Cardiac muscle cell (in vitro differentiated cells and primary cell): ENCODE results near the gene MARK4. TPM values are rescaled to one million over a fixed set of nuclear protein-coding genes. Genes with fewer than 3 reads are reported as not detected.

ENCODE experiments used
- DNase-seq, 2 donors: peaks; one replicate each; pipeline versions ENCODE4 v3.0.0 to v3.0.0-alpha.2; 2010 to 2017; ENCODE audit warnings: low read depth in 1 of 2, low spot score in 1 of 2
- H3K27ac ChIP-seq: fragments of 200-600 bp; sonication (generic); 2 replicates; pipeline ENCODE4 v1.5.1; 2016
- H3K27me3 ChIP-seq: fragments of 200-600 bp; sonication (generic); 2 replicates; pipeline ENCODE4 v1.6.0; 2016; ENCODE audit warnings: control low read depth
- H3K36me3 ChIP-seq: fragments of 200-600 bp; sonication (generic); 2 replicates; pipeline ENCODE4 v1.5.1; 2016; ENCODE audit warnings: control low read depth
- H3K4me1 ChIP-seq: fragments of 200-600 bp; sonication (generic); 2 replicates; pipeline ENCODE4 v1.8.1; 2017; ENCODE audit warnings: low read depth, mild to moderate bottlenecking, mixed run types
- H3K4me3 ChIP-seq: fragments of 200-600 bp; sonication (generic); 2 replicates; pipeline ENCODE4 v1.5.1; 2016; ENCODE audit warnings: mild to moderate bottlenecking
- H3K9me3 ChIP-seq: fragments of 200-600 bp; sonication (generic); 2 replicates; pipeline ENCODE4 v1.5.1; 2017; ENCODE audit warnings: low read depth, mild to moderate bottlenecking, control low read depth
- CTCF ChIP-seq: IDR thresholded peaks from 2 replicates; pipeline ENCODE4 v1.5.1; 2012; ENCODE audit warnings: low read depth, mild to moderate bottlenecking, low read length
- polyA plus RNA-seq: library from polyadenylated mRNA; unstranded; fragments of >200 nt; fragmentation: Nextera tagmentation; extraction: Ambion mirVana; gene quantifications from 2 replicates; pipeline ENCODE4 v1.2.1, GENCODE V29; 2016
- total RNA-seq: library from RNA; depleted of rRNA; stranded (reverse); fragments of >200 nt; gene quantifications from 2 replicates; pipeline ENCODE4 v1.2.3, GENCODE V29; 2016

The MARK4 gene
- total and polyA plus RNA-seq, 2 experiments from 2014 or later: 21.0 to 135 TPM

GRCh38 chr19:45250216-45250831 is 747 bp upstream of the MARK4 start:
- Histone ChIP-seq H3K4me3 (peak overlapping the region; percentile 100), H3K27me3 (no peaks in the 10 kb centered on the region), H3K27ac (no peak overlapping the region), H3K9me3 (no peaks in the 10 kb centered on the region), H3K36me3 (no peaks in the 10 kb centered on the region), H3K4me1 (peaks cover 2% of the 10 kb centered on the region)
- no peak for TF ChIP-seq CTCF
- DNase-seq: no peak

- peak in 1 of 2 donors; percentile 35 for DNase-seq
- H3K4me3 ChIP-seq: peak overlapping the region; percentile 100
- TF ChIP-seq CTCF: no peak
- no peaks in the 10 kb centered on the region for H3K27me3 ChIP-seq
- no peaks in the 10 kb centered on the region for H3K36me3 ChIP-seq
- peak overlapping the region; percentile 78 for H3K27ac ChIP-seq
- no peaks in the 10 kb centered on the region for H3K4me1 ChIP-seq
- no peaks in the 10 kb centered on the region for H3K9me3 ChIP-seq
Measured at GRCh38 chr19:45251452-45252354, 632 bp downstream of the MARK4 start.

- no peaks in the 10 kb centered on the region for H3K36me3 ChIP-seq
- TF ChIP-seq CTCF: no peak
- H3K4me3 ChIP-seq: no peak overlapping the region
- no peak overlapping the region for H3K27ac ChIP-seq
- DNase-seq: peak in 1 of 2 donors; percentile 32
- no peaks in the 10 kb centered on the region for H3K27me3 ChIP-seq
- no peaks in the 10 kb centered on the region for H3K9me3 ChIP-seq
- no peaks in the 10 kb centered on the region for H3K4me1 ChIP-seq
Measured at GRCh38 chr19:45253396-45254027, 2.4 kb downstream of the MARK4 start.

- H3K27ac ChIP-seq: no peak overlapping the region
Measured at GRCh38 chr19:45254044-45254531, 3.0 kb downstream of the MARK4 start.

More at GRCh38 chr19:45254044-45254531, 3.0 kb downstream of the MARK4 start:
- peak; percentile 35 for TF ChIP-seq CTCF
- no peak for DNase-seq
- Histone ChIP-seq H3K4me1 (no peaks in the 10 kb centered on the region), H3K36me3 (no peaks in the 10 kb centered on the region), H3K27me3 (no peaks in the 10 kb centered on the region), H3K9me3 (no peaks in the 10 kb centered on the region), H3K4me3 (no peak overlapping the region)
